ENCODE data around the gene FAH.

DNA sequence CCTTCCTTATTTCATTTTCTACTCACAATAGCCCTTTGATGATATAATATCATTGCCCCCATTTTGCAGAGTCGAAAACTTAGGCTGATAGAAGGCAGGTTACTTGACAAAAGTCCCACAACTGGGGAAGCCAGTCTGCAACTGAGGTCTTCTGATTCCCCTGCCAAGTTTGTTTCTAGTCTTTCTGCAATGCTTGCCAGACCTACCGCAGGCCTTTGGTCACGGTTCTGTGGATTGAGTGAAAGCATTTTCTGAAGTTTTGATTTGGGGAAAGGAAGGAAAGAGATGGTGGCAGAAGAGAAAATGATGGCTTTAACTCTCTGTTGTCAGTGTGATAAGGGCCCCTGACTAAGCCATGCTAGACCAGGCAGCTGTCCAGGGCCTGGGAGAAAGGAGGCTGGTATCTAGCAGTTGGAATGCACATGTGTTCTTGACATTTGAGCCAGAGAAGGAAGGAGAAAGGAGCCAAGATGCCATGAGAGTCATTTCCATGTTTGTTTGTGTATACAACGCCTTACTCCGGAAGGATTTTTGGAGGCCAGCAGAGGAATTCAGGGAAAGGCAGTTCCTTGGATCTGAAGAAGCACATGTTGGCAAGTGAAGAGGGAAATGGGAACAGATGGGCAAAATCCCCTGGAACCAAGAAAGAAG lies 29.9 kb downstream of the FAH start:
- TF ChIP-seq EZH2 (IDR thresholded peaks at IDR 0.05) (no peak), POLR2AphosphoS5 (IDR thresholded peaks at IDR 0.05; ENCODE audit: borderline replicate concordance, low read depth, low read length) (no peak)

All from SK-N-MC (cell line).